Naive thymus-derived CD8-positive, alpha-beta T cell (primary cell): ENCODE results near the gene PROSER3. TPM values are rescaled to one million over a fixed set of nuclear protein-coding genes. Genes with fewer than 3 reads are reported as not detected.
"Not testable (repeated sequence)": the region's sequence is repeated elsewhere in the genome, so short reads cannot be mapped to it uniquely, and the experiment has no call there.

ENCODE experiments used
- ATAC-seq, 2 donors: fragments of 150-1000 bp; cut with Tn5 transposase in 1 of 2; sonication (Bioruptor Pico), chemical (Tn5 transposase) in 1 of 2; 1 replicate in 1 of 2; 2 replicates in 1 of 2; pipeline ENCODE4 v1.10.0; 2021; ENCODE audit warnings: mild to moderate bottlenecking in 2 of 2, moderate library complexity in 2 of 2
- POLR2A ChIA-PET: fragments of 350-600 bp; sonication (Branson Sonifier 250); formaldehyde crosslinking; loops from one replicate; lab custom pipeline; 2021; ENCODE audit warnings: antibody characterized with exemption; lab: Charles Lee
- DNase-seq, 10 donors: peaks; one replicate each; pipeline versions ENCODE4 v3.0.0 to v3.0.0-alpha.2; 2020 to 2022
- H3K27ac Mint-ChIP-seq, 10 donors: one replicate each; pipeline ENCODE4 v1.8.0; 2020 to 2022; ENCODE audit warnings: mild to moderate bottlenecking in 10 of 10, mixed read lengths in 10 of 10, moderate library complexity in 4 of 10, inconsistent platforms in 1 of 10
- H3K27me3 Mint-ChIP-seq, 5 donors: one replicate each; pipeline ENCODE4 v1.8.0; 2021 to 2022; ENCODE audit warnings: mixed read lengths in 5 of 5
- H3K36me3 Mint-ChIP-seq, 3 donors: one replicate each; pipeline ENCODE4 v1.8.0; 2020 to 2022; ENCODE audit warnings: mixed read lengths in 3 of 3, mild to moderate bottlenecking in 2 of 3, inconsistent platforms in 1 of 3
- H3K4me1 Mint-ChIP-seq, 4 donors: one replicate each; pipeline ENCODE4 v1.8.0; 2021 to 2022; ENCODE audit warnings: mixed read lengths in 4 of 4
- H3K4me3 Mint-ChIP-seq, 10 donors: one replicate each; pipeline ENCODE4 v1.8.0; 2020 to 2022; ENCODE audit warnings: mild to moderate bottlenecking in 10 of 10, mixed read lengths in 10 of 10, moderate library complexity in 6 of 10, inconsistent platforms in 1 of 10
- H3K9me3 Mint-ChIP-seq, 9 donors: one replicate each; pipeline ENCODE4 v1.8.0; 2020 to 2022; ENCODE audit warnings: mixed read lengths in 9 of 9, mild to moderate bottlenecking in 3 of 9, inconsistent platforms in 1 of 9, moderate library complexity in 1 of 9
- polyA plus RNA-seq, 3 donors: library from polyadenylated mRNA; unstranded; fragments of 300-500 nt; fragmentation: Illumina TruSeq; gene quantifications; one replicate each; pipeline ENCODE4 v1.2.3, GENCODE V29; 2021
- total RNA-seq, 8 experiments: library from RNA in 2 of 8; stranded (reverse) in 2 of 8; gene quantifications; one replicate each; pipeline ENCODE4 v1.2.3 and lab custom pipeline; 2021 to 2026

Gene PROSER3
- total and polyA plus RNA-seq, 5 experiments from 2014 or later: 3.4 to 43.5 (median 7.4) TPM

DNA sequence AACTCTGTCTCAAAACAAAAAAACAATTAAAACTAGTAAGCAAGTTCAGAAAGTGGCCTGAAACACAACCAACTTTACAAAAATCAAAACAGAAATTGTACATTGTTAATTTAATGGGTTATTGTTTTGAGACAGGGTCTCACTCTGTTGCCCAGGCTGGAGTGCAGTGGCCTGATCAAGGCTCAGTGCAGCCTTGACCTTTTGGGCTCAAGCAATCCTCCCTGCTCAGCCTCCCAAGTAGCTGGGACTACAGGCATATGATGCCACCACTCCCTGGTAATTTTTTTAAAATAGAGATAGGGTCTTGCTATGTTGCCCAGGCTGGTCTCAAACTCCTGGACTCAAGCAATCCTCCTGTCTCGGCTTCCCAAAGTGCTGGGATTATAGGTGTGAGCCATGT lies 37.6 kb downstream of the PROSER3 start:
- not testable (repeated sequence) for ATAC-seq, H3K27ac Mint-ChIP-seq

GRCh38 chr19:35796645-35797542 lies 38.9 kb downstream of the PROSER3 start:
- Mint-ChIP-seq H3K4me1 (peaks cover 6 to 10% (median 6%) of the 10 kb centered on the region in 4 donors), H3K9me3 (no peaks in the 10 kb centered on the region), H3K27ac (no peak overlapping the region), H3K36me3 (peaks cover 0 to 1% (median 0%) of the 10 kb centered on the region in 3 donors), H3K4me3 (peak overlapping the region in 5 of 10 donors; percentile 7 to 58 (median 14)), H3K27me3 (peaks cover 19 to 59% (median 40%) of the 10 kb centered on the region in 5 donors)
- POLR2A ChIA-PET: interaction anchor here (0.6 kb wide), 1 partner anchor 89 kb away, joined by 4 read pairs; no protein-coding TSS in a partner anchor
- ATAC-seq (no peak), DNase-seq (no peak)

More for the DNA sequence above, 37.6 kb downstream of the PROSER3 start:
- H3K4me1 Mint-ChIP-seq, DNase-seq, H3K4me3 Mint-ChIP-seq, H3K9me3 Mint-ChIP-seq, POLR2A ChIA-PET, H3K36me3 Mint-ChIP-seq: not testable (repeated sequence)
- peaks cover 19 to 59% (median 37%) of the 10 kb centered on the region in 5 donors for H3K27me3 Mint-ChIP-seq

- no peaks in the 10 kb centered on the region for H3K9me3 Mint-ChIP-seq
- DNase-seq (no peak), ATAC-seq (no peak)
- POLR2A ChIA-PET: interaction anchor here (0.6 kb wide), 1 partner anchor 88 kb away, joined by 3 read pairs; no protein-coding TSS in a partner anchor
- H3K4me3 Mint-ChIP-seq: peak overlapping the region in 1 of 10 donors; percentile 21
- H3K36me3 Mint-ChIP-seq: peaks cover 0 to 1% (median 0%) of the 10 kb centered on the region in 3 donors
- H3K27ac Mint-ChIP-seq: no peak overlapping the region
- H3K4me1 Mint-ChIP-seq: peaks cover 6 to 10% (median 6%) of the 10 kb centered on the region in 4 donors
- H3K27me3 Mint-ChIP-seq: peaks cover 16 to 52% (median 33%) of the 10 kb centered on the region in 5 donors
These were observed 39.7 kb downstream of the PROSER3 start for GRCh38 chr19:35797663-35798062.

GRCh38 chr19:35801828-35802227 lies 43.9 kb downstream of the PROSER3 start:
- Mint-ChIP-seq H3K4me3 (no peak overlapping the region), H3K27ac (peak overlapping the region in 2 of 10 donors; percentile 8 to 72), H3K9me3 (no peaks in the 10 kb centered on the region), H3K4me1 (peaks cover 5 to 22% (median 14%) of the 10 kb centered on the region in 4 donors), H3K27me3 (peaks cover 4 to 28% (median 15%) of the 10 kb centered on the region in 5 donors), H3K36me3 (peaks cover 0 to 1% (median 0%) of the 10 kb centered on the region in 3 donors)
- ATAC-seq (no peak), DNase-seq (no peak)
- POLR2A ChIA-PET: no interaction called here

- Mint-ChIP-seq H3K4me1 (peaks cover 2 to 16% (median 9%) of the 10 kb centered on the region in 4 donors), H3K9me3 (no peaks in the 10 kb centered on the region), H3K36me3 (no peaks in the 10 kb centered on the region), H3K27ac (no peak overlapping the region), H3K27me3 (peaks cover 0 to 13% (median 3%) of the 10 kb centered on the region in 5 donors), H3K4me3 (no peak overlapping the region)
- DNase-seq: no peak
- no peak for ATAC-seq
- POLR2A ChIA-PET: no interaction called here
These were observed 47.6 kb downstream of the PROSER3 start for GRCh38 chr19:35805526-35806102.

GRCh38 chr19:35806597-35806996 lies 48.6 kb downstream of the PROSER3 start:
- Mint-ChIP-seq H3K4me3 (no peak overlapping the region), H3K4me1 (peaks cover 4 to 16% (median 9%) of the 10 kb centered on the region in 4 donors), H3K27me3 (peaks cover 2 to 22% (median 11%) of the 10 kb centered on the region in 5 donors), H3K9me3 (no peaks in the 10 kb centered on the region), H3K27ac (no peak overlapping the region), H3K36me3 (no peaks in the 10 kb centered on the region)
- ATAC-seq (no peak), DNase-seq (no peak)
- POLR2A ChIA-PET: no interaction called here

DNA sequence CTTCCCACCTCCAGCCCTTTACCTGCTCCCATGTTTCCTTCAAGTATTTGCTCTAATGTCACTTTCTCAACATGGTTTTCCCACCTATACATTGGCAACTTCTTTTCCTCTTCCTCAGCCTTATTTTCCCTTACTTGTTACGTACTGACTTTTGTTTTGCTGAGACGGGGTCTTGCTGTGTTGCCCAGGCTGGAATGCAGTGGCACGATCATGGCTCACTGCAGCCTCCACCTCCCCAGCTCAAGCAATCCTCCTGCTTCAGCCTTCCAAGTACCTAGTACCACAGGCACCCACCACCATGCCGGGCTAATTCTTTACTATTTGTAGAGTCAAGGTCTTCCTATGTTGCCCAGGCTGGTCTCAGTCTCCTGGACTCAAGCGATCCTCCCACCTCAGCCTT lies 49.7 kb downstream of the PROSER3 start:
- Mint-ChIP-seq H3K27me3 (peaks cover 2 to 30% (median 13%) of the 10 kb centered on the region in 5 donors), H3K4me1 (peaks cover 4 to 16% (median 9%) of the 10 kb centered on the region in 4 donors), H3K27ac (no peak overlapping the region), H3K9me3 (no peaks in the 10 kb centered on the region), H3K36me3 (no peaks in the 10 kb centered on the region), H3K4me3 (no peak overlapping the region)
- DNase-seq: no peak
- no peak for ATAC-seq
- POLR2A ChIA-PET: no interaction called here

DNA sequence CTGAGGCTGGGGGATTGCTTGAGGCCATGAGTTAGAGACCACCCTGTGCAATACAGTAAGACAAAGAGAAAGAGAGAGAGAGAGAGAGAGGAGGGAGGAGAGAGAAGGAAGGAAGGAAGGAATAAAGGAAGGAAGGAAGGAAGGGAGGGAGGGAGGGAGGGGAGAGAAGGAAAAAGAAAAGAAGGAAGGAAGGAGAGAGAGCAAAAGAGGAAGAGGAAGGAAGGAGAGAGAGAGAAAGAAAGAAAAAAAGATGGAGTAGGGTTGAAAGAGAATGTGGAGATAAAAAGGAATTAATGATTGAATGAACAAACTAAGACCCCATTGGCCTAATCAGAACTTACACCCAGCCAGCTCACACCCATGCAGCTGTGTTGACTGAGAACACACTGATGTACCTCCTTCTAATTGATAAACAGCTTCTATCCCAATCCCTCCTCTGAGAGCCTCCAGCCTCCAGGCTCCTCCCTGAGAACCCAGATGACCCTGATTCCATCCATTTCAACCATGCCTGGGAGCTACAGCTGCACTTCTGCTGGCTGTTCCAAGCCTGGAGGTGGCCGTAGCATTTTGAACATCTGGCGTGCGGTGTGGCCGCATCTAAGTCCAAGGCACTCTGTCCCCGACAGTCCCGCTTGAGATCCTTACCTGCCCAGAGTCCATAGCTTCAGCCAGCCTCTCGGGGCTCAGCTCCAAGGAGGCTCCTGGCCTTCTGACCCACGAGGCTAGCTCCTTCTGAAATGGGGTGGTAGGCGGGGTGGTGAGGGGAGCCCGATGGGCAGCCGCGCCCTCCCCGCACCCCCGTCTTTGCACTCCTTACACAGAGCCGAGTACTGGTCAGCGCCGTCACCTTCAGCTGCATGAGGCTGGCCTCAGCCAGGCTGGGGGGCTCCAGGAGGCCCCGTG lies 53.6 kb downstream of the PROSER3 start:
- Mint-ChIP-seq H3K4me3 (no peak overlapping the region), H3K9me3 (no peaks in the 10 kb centered on the region), H3K27me3 (peaks cover 4 to 47% (median 20%) of the 10 kb centered on the region in 5 donors), H3K4me1 (peaks cover 0 to 4% (median 0%) of the 10 kb centered on the region in 4 donors), H3K36me3 (no peaks in the 10 kb centered on the region), H3K27ac (no peak overlapping the region)
- no peak for ATAC-seq
- POLR2A ChIA-PET: interaction anchor here (0.5 kb wide), 2 partner anchors 196 to 230 kb away, joined by 3 read pairs; no protein-coding TSS in a partner anchor
- DNase-seq: no peak

DNA sequence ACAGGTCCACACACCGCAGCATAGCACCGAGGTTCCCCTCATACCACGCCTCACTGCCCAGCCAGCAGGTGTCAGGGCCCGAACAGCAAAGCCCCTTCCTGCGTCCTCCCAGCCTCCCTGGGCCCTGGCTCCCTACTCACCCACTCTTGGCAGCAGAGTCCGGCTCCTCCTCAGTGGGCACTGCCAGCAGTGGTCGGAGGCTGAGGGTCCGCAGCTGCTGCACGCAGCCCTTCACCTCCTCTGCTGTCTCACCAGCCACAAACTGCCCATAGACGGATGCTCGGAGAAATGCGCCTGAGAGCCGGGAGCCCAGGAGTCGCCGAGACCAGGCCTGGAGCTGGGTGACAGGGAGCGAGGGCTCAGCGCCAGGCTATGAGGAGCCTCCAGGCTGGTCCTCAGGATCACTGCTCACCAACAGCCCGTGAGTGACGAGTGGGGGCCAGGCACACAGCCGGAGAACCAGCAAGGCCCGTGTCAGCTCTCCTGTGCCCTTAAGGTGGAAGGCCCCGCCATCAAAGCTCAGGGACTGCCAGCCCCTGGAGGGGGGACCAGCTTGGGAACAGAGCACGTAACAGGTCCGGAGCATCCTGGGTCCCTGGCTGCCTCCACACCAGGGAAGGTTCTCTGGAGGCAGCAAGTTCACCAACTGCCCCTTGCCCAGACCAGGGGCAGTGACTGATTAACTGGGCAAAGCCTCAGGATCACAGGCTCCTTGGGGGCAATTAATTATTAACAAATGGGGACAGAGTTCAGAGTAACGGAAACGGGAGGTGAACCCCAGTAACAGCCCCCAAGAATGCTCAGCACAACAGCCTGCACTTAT lies 54.5 kb downstream of the PROSER3 start, which contains the start of gene PRODH2:
TSS of gene PRODH2 (minus strand) at position 626 of the 823 bp plus-strand sequence. CDS start at position 586, 40 bp downstream.
- no peak within 1 kb of the TSS for H3K27ac Mint-ChIP-seq
- POLR2A ChIA-PET: no interaction called here
- H3K4me3 Mint-ChIP-seq: no peak within 1 kb of the TSS
- no peaks in the 10 kb centered on the region for H3K9me3 Mint-ChIP-seq
- peaks cover 4 to 48% (median 23%) of the 10 kb centered on the region in 5 donors for H3K27me3 Mint-ChIP-seq
- peaks cover 0 to 4% (median 0%) of the 10 kb centered on the region in 4 donors for H3K4me1 Mint-ChIP-seq
- H3K36me3 Mint-ChIP-seq: no peaks in the 10 kb centered on the region
- no peak for DNase-seq
- ATAC-seq: no peak

DNA sequence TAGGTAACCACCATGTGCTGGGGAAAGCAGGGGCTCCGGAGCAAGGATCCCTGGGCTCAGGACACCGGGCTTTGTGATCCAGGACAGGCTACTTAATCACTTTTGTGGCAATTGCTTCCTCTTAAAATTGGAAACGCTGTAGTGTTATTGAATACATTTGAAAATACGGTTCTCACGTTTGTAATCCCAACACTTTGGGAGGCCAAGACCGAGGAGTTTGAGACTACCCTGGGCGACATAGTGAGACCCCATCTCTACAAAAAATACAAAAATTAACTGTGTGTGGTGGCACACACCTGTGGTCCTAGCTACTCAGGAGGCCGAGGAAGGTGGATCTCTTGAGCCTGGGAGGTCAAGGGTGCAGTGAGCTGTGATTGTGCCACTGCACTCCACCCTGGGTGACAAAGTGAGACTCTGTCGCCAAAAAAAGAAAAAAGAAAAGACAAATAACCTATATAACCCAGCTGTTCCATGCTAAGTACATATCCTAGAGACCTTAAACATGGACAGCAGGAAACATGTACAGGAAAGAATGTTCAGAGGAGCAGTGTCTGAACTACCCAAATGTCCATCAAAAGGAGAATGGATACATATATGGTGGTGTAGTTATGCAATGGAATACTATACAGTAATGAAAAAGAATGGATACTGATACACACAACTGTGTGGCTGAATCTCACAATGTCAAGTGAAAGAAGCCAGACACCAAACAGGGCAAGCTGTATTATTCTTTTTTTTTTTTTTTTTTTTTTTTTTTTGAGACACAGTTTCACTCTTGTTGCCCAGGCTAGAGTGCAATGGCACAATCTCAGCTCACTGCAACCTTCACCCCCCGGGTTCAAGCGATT lies 55.3 kb downstream of the PROSER3 start:
- ATAC-seq (no peak), DNase-seq (no peak)
- Mint-ChIP-seq H3K36me3 (no peaks in the 10 kb centered on the region), H3K4me3 (no peak overlapping the region), H3K27ac (no peak overlapping the region), H3K4me1 (peaks cover 0 to 4% (median 0%) of the 10 kb centered on the region in 4 donors), H3K27me3 (peaks cover 4 to 43% (median 26%) of the 10 kb centered on the region in 5 donors), H3K9me3 (no peaks in the 10 kb centered on the region)
- POLR2A ChIA-PET: no interaction called here
